GM10248 (cell line): Measurements from ENCODE around the gene PBX1.

ENCODE experiments used
- CTCF ChIA-PET: fragments of 300-600 bp; sonication (Branson Sonifier 250); formaldehyde crosslinking; extraction: SDS; loops from one replicate; lab custom pipeline; 2021; ENCODE audit warnings: antibody characterized with exemption; lab: Yijun Ruan, JAX
- POLR2A ChIA-PET: fragments of 350-650 bp; sonication (Branson Sonifier 250); formaldehyde crosslinking; extraction: SDS; loops from one replicate; lab custom pipeline; 2020; ENCODE audit warnings: antibody characterized with exemption; lab: Yijun Ruan, JAX
- DNase-seq: peaks from one replicate; pipeline ENCODE4 v3.0.0; 2012; ENCODE audit errors: extremely low spot score
- TF ChIP-seq, protein P1 (sequence below): IDR thresholded peaks from 2 replicates; pipeline ENCODE4 v1.5.1; 2012; ENCODE audit warnings: mild to moderate bottlenecking, low read depth; ENCODE audit errors: extremely low read depth, missing control alignments, control extremely low read depth

Gene PBX1

DNA sequence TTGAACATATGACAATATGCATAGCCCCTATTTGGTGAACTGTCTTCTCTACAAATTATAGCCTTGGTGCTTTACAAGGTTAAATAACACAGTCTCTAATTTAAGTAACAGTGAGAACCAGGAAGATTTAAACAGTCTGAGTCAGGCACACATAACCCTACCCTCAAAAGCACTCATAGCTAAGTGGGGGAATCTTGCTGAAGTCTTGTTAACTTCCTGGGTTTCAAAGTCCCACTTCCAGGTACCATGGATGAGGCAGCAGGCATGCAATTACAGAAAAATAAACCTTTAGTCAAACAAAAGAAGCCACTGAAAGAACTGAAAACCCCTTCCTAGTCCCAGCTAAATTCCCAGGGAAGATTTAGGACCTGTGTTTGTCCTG is 147.6 kb downstream of the PBX1 start:
- ChIA-PET CTCF (interaction anchor here (1.0 kb wide), 2 partner anchors 22 to 31 kb away, joined by 3 read pairs; no protein-coding TSS in a partner anchor), POLR2A (no interaction called here)
- no peak for DNase-seq

DNA sequence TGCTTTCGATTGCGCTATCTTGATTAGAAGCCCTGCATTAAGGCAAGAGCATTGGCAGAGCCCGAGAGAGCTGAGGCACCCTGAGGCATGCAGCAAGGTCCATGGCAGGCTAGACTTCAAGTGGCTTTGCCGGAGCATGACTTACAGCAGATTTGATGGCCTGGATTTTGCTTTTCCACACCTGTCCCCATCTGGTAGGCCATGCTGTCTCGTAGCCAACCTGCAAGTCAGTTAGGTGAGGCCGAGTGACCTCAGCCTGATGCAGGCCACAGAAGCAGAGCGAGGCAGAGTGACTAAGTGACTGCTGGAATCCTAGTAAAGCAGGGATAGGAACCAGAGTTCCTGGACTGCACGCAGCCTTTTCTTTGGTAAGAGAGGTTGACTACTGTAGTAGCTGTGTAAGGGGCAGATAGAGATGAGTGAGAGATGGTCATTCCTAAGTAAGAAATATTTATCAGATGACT is 148.9 kb downstream of the PBX1 start:
- TF ChIP-seq, protein P1, sequence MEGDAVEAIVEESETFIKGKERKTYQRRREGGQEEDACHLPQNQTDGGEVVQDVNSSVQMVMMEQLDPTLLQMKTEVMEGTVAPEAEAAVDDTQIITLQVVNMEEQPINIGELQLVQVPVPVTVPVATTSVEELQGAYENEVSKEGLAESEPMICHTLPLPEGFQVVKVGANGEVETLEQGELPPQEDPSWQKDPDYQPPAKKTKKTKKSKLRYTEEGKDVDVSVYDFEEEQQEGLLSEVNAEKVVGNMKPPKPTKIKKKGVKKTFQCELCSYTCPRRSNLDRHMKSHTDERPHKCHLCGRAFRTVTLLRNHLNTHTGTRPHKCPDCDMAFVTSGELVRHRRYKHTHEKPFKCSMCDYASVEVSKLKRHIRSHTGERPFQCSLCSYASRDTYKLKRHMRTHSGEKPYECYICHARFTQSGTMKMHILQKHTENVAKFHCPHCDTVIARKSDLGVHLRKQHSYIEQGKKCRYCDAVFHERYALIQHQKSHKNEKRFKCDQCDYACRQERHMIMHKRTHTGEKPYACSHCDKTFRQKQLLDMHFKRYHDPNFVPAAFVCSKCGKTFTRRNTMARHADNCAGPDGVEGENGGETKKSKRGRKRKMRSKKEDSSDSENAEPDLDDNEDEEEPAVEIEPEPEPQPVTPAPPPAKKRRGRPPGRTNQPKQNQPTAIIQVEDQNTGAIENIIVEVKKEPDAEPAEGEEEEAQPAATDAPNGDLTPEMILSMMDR, result no peak
- no peak for DNase-seq
- CTCF ChIA-PET, result interaction anchor here (1.0 kb wide), 1 partner anchor 15 kb away, joined by 3 read pairs; no protein-coding TSS in a partner anchor
- POLR2A ChIA-PET, result no interaction called here

More for the DNA sequence above, 147.6 kb downstream of the PBX1 start:
- TF ChIP-seq, protein P1, result no peak

DNA sequence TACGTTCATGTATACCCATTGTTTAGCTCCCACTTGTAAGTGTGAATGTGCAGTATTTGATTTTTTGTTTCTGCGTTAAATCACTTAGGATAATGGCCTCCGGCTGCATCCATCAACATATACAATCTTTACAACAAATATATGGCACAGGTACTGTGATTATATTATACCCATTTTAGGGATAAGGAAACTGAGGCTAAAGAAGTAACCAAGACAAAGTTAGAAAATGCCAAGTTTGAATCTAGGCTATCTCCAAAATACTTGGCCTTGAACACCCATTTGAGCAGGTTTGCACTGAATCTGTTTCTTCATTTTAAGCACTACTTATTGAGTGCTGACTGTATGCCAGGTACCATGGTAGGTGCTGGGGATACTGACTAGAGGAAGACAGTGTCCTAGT is 149.6 kb downstream of the PBX1 start:
- no peak for DNase-seq
- ChIA-PET CTCF (no interaction called here), POLR2A (no interaction called here)
- TF ChIP-seq, protein P1, result no peak

- CTCF ChIA-PET, result no interaction called here
- TF ChIP-seq, protein P1, result no peak
- POLR2A ChIA-PET, result no interaction called here
- no peak for DNase-seq
Measured at GRCh38 chr1:164709126-164709525, 150.1 kb downstream of the PBX1 start.

GRCh38 chr1:164709541-164710278 is 150.7 kb downstream of the PBX1 start:
- no peak for DNase-seq
- TF ChIP-seq, protein P1, result no peak
- ChIA-PET CTCF (no interaction called here), POLR2A (no interaction called here)

GRCh38 chr1:164712131-164713036 is 153.4 kb downstream of the PBX1 start:
- POLR2A ChIA-PET, result interaction anchor here (0.6 to 0.7 kb wide), 2 partner anchors 37 to 129 kb away, joined by 5 to 8 read pairs; no protein-coding TSS in a partner anchor
- CTCF ChIA-PET, result no interaction called here
- TF ChIP-seq, protein P1, result no peak
- DNase-seq, result no peak
